HG02678 (cell line): ENCODE measurements around the gene ITGA3.
"Not testable (repeated sequence)": the region's sequence is repeated elsewhere in the genome, so short reads cannot be mapped to it uniquely, and the experiment has no call there.

Source experiments
- ATAC-seq: cut with Tn5 transposase; IDR thresholded peaks from one replicate; pipeline ENCODE4 v1.9.1; 2021; ENCODE audit warnings: mild to moderate bottlenecking, moderate library complexity; ENCODE audit not compliant: unreplicated experiment

Gene ITGA3

DNA sequence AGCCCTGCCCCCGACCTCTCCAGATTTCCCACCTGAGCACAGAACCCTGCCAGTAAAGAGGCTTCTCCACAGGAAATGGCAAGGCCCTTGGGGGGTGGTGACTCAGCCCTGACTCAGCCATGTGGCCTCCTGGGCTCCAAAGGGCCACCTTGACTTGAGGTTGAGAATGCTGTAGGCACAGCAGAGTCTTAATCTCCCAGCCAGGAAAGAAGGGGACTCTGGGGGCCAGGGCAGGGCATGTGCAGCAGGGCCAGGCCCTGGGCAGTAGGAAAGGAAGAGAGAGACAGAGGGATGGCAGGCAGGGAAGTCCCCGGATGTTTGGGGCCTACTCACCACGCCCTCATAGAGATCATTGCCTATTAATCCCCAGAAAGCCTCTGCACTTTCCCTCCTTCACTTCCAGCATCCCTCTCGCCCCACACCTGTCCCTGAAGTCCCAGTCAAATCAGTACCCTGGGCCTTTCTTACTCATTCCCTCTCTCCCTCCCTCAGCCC lies 4.8 kb upstream of the ITGA3 start:
- no peak for ATAC-seq

DNA sequence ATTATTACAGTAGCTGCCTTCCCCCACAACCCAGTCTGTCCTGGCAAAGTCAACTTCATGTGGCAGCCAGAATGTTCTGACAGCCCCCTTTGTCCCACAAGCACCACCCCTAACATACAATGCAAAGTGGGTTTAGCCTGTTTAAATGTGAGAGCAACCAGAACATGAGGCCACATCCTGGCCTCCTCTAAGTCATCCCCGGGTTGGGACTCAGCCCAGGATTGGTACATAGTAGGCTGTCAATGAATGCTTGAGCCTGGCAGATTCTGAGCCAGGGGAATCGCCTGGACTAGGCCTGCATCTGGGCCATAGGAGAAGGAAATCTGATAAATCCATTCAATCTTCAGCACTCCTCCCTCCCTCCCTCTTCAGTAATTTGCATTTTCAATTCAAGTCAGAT lies 4.3 kb upstream of the ITGA3 start:
- no peak for ATAC-seq

DNA sequence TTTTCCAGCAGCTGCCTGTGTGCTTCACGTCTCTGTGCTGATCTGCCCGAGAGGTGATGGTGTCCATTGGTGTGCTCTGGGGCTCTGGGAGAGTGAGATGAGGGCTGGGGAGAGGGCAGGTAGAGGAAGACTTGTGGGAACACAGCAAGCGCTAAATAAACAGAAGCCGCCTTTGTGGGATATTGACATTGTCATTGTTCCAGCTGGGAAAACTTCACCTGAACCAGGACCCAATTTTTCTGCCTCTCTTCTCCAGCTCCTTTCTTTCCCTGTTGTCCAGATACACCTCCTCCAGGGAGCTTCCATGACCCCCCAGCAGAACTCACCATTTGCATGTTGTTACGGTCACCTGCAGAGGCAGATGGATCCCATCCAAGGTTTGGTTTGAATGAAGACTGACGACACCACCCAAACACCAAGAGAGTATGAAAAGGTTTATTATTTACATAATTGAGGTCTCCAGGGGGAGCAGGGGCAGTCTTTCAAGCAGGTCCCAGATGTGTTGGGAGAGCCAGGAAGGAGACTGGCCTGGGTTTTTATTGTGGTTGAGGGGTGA lies 3.6 kb upstream of the ITGA3 start:
- ATAC-seq = no peak

DNA sequence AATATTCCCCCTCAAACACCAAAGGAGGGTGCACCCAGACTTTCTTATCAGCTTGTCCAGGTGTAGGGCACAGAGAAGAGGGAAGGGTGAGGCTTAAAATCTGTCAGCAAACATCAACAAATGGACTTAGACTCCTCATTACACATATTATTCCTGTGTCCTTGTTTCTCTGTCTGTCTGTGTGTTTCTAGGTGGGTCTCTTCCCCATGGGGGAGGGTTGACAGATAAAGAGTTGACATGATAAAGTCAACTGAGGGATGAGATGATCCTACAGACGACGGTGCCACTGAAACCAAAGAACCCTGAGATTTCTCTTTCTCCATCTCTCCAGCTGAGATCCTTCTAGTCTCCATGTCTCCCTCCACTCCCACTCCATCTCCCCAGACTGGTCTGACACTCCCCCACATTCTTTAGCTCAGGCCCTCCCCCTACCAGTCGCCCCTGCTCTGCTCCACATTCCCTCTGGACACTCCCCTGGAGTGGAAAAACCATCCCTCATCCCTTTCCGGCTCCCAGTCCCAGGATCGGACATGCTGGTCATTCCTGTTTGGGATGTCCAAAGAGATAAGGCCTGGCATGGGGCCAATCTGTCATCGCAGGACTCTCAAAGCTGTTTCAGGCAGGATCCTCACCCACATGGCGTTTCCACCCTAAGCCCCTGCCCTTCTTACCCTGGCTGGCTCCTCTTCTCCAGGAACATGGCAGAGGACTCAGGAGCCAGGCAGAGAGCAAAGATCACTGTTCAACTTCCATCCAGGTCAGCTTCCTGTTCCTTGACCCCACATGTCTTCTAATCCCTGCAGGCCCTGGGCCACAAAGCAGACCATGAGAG lies 2.9 kb upstream of the ITGA3 start:
- ATAC-seq = no peak

DNA sequence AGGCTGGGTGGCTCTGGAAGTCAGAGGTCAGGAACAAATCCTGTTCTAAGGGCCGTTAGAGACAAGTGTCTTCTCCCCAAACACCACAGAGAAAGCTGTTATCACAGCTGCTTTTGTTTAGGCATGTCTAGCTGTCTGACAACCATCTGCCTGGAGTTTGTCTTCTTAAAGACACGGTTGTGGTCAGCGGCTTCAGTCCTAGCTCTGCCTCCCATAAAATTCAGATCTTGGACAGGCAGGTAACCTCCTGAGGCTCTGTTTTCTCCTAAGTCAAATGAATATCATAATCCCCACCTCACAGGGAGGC lies 2.3 kb upstream of the ITGA3 start:
- no peak for ATAC-seq

DNA sequence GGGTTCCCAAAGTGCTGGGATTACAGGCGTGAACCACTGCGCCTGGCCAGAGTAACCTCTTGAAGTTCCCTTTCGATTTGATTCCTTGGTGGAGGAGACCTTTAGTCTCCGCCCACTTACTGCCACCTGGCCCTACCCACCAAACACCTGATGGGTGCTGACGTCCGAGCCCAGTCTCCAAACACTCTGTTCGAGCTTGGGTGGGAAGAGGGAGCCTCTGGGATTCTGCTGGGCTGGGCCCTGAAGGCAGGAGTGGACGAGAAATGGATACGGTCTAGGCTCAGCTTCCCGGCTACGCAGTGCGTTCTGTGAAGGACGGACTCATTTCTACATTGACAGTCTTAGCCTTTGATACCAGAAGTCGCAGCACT lies 870 bp upstream of the ITGA3 start:
- no peak for ATAC-seq

DNA sequence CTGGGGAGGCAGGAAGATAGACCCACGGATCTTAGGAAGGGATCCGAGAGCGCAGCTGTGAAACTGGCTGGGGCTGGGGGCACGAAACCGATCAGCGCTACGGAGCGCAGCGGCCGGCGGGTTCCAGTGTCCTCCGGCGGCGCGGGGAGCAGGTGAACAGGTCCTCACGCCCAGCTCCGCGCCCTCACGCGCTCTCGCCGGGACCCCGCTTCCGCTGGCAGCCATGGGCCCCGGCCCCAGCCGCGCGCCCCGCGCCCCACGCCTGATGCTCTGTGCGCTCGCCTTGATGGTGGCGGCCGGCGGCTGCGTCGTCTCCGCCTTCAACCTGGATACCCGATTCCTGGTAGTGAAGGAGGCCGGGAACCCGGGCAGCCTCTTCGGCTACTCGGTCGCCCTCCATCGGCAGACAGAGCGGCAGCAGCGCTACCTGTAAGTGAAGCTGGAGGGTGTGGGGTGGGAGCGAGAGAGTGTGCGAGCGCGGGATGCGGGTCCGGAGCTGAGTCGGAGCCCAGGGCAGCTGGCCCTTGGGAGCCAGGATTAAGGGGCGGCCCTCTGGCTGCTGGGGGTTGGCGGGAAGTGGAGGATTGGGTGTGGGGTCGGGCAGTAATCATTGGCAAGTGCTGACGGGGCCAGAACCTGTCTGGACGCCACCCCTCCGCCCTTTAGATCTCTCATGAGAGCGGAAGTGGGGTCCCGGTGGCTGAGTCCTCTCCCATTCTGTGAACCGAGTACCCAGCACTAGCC lies 479 bp downstream of the ITGA3 start:
- peak; percentile 49 for ATAC-seq

DNA sequence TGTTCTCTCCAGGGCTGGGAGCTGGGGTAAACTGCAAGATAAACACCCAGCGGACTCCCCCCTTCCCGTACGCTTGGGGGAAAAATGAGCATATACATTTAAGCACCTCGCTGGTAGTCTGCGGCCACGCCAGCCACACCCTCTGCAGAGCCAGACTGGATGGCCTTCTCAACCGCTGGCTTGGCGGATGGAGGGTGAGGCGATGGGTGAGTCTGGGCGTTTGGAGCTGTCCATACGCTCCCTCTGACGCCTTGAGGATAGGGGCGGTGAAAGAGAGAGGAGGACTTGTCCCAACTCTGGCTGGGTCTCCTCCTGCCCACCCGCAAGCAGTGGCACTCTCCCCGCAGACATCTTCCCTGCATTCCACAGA lies 1.0 kb downstream of the ITGA3 start:
- ATAC-seq = no peak

DNA sequence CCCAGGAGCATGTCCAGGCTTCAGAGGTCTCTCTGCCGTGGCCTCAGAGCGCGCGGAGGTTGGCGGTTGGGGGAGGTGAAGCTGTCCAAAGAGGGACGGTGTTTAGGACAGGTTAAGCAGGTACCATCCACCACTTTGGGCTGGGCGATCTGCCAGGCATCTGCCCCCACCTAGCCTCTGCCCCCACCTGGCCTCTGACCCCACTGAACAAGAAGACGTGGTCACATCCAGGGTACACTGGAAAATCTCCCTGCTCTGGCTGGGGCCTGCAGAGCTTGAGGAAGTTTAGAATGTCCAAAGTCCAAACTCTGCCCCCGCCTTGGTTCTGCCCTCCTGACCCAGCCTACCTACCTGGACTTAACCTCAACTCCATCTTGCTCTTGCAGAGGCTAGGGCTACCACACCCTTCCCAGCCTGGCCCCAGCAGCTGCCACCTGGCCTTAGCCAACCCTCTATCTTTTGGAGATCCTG lies 1.6 kb downstream of the ITGA3 start:
- no peak for ATAC-seq

DNA sequence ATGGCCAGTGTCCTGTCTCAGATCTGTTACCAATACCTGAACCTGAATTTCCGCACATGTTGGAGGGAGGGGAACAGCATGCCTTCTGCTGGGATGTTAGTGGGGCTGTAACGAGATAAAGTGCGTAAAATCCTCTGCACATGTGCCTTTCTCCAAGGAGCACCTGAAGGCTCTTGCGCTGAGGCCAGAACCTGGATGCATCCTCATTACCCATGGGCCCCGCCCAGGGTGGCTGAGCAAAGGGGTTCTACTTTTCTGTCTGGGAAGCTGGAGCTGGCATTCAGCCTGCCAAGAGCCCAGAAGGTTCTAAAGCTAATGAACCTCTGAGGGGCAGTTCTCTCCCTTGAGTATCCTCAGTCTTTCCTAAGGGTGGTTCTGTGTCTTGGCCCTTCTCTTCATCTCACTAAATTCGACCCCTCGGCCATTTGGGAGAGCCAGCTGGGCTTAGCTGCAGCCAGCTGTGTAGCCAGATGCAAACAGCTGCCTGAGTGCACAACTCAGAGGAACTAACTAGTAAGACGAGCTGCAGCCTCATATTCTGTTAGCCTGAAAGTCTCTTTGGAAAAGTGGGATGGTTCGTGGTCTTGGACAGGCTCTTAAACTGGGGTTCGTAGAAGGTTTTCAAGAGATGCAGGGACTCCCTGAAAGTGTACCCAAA lies 2.5 kb downstream of the ITGA3 start:
- ATAC-seq = no peak

DNA sequence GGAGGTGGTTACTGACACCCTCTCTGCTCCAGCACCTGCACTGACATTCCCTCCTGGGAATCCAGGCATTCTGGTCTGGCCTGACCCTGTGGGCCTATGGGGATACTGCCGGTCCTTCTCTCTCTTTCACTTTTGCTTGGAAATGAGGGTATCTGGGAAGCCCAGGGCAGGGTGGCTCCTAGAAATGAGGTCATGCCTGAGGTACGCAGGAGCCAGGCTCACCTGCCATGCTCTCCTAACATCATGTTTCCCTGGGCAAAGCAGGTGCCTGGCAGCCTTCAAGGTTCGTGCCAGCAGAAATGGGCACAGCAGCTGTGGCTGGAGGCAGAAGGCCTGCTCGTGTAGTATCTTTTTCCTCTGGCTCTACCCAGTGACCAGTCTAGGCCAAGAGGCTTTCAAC lies 3.3 kb downstream of the ITGA3 start:
- ATAC-seq = no peak

DNA sequence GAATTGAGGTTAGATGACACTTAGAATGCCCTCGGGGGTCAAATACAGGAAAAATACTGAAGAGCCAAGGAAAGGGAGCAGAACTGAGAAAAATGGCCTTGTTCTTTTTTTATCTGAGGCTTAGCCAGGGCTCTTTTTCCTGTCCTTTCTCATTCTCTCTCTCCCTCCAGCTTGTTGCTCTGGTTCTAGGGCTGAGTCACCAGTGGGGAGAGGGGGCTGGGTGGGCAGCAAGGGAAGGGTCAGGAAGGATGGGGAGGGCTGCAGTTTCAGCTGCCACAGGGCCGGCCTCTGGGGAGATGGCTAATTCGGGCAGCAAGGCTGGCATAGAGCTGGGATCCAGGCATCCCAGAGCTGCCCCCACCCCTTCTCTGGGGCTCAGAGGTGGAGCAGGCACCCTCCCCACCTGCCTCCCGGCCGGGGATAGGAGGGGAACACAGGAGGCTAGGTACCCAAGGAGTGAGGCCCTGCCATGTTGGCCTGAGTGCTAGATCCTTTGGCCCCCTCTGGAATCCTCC lies 3.9 kb downstream of the ITGA3 start:
- ATAC-seq = no peak

DNA sequence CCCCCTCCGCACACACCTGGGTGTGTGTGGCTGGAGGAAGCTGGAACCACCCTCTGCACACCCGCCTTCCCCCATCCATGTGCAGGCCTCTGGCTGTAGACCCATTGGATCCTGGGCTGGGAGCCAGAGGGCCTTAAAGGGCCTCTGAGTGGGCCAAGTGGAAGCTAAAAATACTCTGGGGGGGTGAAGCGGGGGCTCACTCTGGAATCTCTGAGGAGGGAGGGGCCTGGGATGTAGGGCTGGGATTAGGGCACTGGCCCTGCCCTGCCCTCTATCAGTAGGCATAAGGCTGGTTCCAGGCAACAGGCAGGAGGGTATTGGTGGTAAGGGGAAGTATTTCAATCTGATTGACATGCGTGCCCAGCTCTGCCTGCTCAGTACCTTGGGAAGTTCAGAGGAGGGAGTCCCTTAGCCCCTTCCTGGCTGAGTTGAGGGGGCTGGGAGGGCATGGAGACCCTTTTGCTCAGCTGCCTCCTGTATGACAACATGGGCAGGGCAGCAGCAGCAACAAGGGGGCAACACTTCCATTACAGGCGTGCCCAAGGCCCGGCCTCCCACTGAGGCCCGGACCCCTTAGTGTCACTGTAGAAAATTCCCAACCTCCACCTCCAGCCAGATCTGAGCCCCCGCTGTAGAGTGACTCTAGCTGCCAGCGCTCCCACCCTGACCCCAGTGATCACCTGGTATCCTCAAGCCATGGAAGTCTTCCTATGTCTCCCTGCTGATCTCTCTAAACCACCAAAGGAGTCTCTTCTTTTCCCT lies 5.2 kb downstream of the ITGA3 start:
- no peak for ATAC-seq

DNA sequence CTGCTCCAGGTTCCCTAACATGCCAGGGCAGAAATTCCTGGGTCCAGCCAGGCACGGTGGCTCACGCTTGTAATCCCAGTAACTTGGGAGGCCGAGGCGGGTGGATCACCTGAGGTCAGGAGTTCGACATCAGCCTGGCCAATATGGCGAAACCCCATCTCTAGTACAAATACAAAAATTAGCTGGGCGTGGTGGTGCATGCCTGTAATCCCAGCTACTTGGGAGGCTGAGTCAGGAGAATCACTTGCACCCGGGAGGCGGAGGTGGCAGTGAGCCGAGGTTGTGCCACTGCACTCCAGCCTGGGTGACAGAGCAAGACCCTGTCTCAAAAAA lies 5.8 kb downstream of the ITGA3 start:
- ATAC-seq = not testable (repeated sequence)

DNA sequence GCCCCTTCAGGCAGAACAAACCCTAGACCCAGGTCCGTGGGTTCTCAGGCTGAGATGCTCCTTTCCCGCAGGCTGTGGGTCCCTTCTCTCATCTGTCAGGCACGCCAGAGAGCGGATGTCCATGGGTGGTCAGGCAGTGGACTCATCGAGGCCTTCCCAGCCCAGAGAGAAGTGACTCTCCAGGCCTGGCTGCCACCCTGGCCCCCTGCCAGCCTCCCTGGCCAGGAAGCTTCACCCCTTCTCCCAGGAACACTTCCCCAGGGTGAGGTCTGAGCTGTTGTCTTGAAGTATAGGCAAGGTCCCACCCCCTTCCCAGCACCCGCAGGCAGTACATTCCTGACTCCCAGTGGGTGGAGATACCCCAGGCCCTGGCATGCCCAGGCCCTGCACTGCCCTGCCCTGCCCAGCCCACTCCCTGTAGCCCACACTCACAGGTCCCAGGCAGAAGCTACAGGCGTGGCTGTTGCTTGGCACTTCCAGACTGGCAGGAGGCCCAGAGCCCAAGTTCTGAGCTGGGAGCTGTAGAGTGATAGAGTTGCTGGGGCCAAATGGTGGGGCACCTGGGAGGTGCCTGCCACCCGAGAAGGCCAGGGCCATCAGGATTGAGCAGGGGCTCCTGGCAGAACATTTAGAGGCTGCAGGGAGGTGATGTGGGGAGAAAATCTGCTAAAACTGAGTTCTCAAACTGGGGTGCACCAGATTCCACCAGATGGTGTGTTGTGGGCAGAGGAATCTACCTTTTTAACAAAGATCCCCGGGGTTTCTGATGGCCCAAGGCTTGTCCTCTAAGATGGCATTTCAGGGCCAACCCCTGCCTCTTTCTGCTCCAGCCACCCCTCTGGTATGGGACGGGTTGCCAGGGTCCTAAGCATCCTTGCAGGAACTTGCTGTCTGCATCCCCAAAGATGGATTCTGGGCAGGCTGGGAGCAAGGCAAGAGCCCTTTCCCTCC lies 6.7 kb downstream of the ITGA3 start:
- ATAC-seq = no peak

DNA sequence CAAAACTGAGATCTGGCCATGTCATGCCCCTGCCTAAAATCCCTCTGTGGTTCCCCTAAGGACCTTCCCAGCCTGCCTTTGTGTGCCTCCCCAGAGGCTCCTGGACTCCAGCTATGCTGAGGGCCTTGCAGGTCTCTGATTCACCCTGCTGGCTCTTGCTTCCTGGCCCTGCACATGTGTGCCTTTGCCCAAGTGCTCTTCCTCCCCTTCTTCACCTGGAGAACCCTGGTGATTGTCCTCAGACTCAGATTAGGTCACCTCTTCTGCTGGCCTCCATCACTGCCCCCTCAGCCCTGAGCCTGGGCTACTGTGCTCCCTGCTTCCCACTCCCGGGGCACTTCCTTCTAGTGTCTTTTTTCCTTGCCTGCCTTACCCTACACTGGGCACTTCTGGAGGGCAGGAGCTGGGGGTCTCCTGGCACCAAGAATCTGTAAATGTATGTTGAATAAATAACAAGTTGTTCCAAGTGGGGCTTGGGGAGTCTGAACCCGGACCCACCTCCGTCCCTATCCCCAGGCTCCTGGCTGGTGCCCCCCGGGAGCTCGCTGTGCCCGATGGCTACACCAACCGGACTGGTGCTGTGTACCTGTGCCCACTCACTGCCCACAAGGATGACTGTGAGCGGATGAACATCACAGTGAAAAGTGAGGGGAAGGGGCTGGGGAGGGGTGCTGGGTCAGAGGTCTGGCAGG lies 7.8 kb downstream of the ITGA3 start:
- no peak for ATAC-seq

DNA sequence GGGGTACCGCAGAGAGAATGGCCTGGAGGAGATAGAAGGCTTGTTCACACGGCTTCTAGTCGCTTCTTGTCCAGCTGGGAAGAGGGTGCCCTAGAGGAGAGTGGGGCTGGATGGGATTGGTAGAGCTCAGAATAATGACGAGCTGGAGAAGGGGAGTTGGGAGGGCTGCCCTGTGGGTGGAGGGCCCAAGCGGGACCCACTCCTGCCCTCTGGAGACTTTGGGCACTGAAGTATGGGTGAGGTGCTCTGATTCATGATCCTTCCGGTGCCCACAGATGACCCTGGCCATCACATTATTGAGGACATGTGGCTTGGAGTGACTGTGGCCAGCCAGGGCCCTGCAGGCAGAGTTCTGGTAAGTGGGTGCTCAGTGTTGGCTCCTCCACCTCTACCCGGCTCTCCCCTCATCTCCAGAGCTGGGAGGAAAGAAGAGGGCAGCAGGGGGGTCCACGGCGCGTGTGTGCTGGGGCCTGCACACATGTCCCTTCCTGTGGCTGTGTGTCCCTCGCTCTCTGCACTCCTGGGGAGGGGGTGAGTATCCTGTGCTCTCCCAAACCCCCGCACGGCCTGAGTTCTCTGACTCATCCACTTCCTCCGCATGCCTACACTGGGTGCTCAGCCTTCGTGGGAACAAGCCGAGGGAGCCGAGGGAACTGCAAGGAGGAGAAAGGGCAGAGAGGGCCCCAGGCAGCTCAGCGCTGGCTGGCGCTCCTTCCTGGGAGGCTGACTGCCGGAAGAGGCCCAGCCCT lies 8.5 kb downstream of the ITGA3 start:
- ATAC-seq = no peak

DNA sequence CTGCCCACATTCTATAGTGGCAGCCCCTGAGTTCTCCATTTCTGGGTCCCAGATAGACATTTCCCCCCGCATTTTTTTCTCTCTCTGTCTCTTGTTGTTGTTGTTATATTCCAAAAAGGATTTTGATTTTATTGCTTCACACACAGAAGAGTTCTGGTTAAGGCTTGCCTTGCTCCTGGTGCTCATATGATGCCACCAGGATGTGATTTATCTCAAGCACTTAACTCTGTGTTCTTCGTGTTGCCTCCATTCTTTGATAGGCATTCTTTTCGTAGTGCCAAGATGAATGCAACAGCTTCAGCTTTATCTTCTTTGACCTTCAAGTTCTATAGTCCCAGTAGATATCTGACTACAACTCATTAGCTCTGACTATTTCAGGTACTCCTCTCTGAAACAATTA lies 9.1 kb downstream of the ITGA3 start:
- no peak for ATAC-seq
